ENCODE measurements around the gene AKT1.
A peak's percentile ranks its signal among the peaks of the same experiment; 100 is the strongest.
"Not testable (repeated sequence)": the region's sequence is repeated elsewhere in the genome, so short reads cannot be mapped to it uniquely, and the experiment has no call there.

Gene AKT1

DNA sequence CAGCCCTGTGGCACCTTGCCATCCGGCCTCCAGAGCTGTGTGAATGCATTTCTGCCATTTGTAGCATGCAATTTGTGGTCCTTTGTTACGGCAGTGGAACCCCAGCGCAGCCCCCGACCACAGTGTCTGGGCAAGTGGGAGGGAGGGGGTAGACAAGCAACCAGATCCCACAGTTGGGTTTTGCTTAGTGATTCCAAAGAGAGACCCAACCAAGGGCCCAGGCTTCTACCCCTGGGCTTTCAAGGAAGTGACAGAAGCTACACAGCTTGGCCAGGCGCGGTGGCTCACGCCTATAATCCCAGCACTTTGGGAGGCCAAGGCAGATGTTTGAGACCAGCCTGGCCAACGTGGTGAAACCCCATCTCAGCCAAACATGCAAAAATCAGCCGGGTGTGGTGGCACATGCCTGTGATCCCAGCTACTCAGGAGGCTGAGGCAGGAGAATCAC lies 23.2 kb upstream of the AKT1 start:
- no peak for DNase-seq (ENCODE audit: low read depth)

DNA sequence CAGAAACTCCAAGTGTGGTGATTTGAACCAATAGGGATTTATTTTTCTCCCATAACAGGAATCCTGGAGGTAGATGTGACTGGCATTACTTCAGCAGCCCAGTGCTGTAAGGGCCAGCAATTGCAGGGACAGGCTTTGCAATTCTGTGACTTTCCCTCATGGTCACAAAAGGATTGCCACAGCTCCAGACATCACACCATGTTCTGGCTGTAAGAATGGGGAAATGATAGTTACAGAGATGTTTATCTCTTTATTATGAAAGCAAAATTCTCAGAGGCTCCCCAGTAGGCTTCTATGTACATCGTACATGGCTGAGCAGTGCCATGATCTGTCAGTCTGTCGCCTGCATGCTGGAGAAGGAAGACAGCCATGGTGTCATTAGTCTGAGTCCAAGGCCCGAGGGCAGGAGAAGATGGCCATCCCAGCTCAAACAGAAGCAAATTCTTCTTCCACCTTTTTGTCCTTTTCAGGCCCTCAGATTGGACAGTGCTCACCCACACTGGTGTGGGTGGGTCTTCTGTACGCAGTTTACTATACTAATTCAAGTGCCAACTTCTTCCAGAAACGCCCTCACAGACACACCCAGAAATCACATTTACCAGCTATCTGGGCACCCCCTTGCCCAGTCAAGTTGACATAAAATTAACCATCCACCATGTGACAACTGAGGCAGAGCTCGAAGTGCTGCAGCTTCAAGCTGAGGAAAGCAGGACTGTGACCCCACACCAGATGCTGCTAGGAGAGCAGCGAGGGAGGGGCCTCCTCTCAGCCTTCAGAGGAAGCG lies 22.6 kb upstream of the AKT1 start:
- DNase-seq (ENCODE audit: low read depth) = no peak

DNA sequence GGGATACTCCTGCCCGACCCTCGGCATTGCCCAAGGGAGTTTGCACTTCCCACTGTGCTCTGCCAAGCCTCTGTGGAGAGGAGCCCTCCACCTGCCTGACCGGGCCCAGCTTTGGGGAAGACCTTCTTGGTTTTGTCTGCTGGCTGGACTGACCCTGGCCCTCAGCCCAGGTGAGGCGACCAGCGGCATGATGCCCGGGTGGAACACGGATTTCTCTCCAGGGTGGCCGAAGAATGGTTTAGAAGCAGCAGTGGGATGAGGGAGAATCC lies 21.0 kb upstream of the AKT1 start:
- no peak for DNase-seq (ENCODE audit: low read depth)

DNA sequence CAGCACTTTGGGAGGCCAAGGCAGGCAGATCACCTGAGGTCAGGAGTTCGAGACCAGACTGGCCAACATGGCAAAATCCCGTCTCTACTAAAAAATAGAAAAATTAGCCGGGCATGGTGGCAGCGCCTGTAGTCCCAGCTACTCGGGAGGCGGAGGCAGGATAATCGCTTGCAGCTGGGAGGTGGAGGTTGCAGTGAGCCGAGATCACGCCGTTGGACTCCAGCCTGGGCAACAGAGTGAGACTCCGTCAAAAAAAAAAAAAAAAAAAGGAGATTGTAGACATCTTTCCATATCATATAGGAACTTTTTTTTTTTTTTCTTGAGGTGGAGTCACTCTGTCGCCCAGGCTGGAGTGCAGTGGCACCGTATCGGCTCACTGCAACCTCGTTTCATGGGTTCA lies 19.2 kb upstream of the AKT1 start:
- not testable (repeated sequence) for DNase-seq (ENCODE audit: low read depth)

DNA sequence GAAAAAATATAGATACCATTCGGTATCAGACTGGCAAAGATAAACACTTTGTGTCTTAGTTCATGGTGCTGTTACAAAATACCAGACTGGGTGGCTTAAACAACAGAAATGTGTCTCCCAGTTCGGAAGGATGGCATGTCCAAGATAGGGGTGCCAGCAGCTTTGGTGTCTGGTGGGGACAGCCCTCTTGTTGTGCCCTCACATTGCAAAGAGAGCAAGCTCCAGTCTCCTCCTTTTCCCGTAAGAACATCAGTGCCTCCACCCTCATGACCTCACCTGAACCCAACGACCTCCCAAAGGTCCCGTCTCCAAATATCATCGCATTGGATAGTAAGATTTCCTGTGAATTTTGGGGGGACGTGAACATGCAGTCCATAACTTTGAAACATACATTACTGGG lies 17.7 kb upstream of the AKT1 start:
- no peak for DNase-seq (ENCODE audit: low read depth)

DNA sequence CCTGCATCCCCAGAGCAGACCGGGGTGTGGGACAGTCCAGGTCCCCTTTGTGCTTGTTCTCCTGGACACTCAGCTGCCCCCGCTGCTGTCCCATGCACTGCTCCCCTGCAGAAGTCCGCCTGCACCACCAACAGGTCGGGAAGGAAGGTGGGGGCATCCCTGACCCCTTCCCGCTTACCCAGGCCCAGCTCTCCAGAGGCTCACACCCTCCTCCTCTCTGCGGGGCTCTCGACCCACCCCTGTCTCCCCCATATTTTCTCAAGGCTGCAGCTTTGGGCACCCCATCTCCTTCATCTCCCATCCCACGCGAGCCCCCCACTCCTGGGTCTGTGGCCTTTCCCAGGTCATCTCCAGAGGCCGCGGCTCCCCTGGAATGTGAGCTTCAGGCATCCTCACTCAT lies 14.8 kb upstream of the AKT1 start:
- DNase-seq (ENCODE audit: low read depth) = no peak

DNA sequence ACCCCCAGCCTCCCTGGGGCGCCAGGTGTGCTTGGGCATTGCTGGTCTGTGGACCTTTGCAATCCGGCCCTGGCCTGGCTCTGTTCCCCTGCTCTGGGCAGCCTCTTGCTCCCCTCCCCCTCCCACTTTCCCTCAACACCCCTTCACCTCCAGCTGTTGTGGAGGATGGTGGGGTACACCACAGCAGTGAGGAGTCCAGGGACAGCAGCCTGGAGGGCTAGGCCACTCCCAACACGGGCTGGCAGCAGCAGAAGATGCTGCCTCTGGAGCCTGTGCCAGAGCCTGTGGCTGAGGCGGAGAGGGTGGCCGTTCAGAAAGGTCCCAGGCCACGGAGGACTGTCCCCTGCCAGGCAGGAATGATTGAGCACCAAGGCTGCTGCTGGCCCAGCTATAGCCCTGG lies 12.9 kb upstream of the AKT1 start:
- no peak for DNase-seq (ENCODE audit: low read depth)

DNA sequence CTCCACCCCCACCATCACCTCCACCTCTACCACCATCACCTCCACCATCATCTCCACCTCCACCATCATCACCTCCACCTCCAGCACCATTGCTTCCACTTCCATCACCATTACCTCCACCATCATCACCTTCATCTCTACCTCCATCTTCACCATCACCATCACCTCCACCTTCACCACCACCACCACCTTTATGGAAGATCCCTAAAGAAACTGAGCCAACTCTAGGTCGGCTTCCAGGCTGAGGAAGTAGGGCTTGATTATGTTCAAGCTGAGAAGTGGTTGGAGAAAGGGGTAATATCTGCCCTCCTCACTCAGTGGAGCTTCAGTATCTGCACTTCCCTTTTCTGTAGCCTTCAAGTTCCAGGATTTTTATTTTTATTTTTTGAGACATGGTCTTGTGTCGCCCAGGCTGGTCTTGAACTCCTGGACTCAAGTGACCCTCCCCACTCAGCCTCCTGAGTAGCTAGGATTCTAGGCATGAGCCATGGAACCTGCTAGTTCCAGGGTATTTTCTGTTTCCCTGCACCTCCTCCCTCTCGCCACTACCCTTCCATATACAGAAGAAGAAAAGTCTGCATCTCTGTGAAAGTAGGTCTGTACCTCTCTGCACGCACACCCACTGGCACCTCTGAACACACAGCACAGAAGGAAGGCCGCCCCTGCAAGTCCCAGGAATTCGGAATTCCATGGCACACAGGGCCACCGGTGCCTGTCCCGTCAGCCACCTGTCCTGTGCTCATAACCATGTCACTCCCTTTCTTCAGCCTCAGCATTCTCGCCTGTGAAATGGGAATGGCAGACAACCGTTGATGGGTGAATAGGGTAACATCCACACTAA lies 11.3 kb upstream of the AKT1 start:
- no peak for DNase-seq (ENCODE audit: low read depth)

DNA sequence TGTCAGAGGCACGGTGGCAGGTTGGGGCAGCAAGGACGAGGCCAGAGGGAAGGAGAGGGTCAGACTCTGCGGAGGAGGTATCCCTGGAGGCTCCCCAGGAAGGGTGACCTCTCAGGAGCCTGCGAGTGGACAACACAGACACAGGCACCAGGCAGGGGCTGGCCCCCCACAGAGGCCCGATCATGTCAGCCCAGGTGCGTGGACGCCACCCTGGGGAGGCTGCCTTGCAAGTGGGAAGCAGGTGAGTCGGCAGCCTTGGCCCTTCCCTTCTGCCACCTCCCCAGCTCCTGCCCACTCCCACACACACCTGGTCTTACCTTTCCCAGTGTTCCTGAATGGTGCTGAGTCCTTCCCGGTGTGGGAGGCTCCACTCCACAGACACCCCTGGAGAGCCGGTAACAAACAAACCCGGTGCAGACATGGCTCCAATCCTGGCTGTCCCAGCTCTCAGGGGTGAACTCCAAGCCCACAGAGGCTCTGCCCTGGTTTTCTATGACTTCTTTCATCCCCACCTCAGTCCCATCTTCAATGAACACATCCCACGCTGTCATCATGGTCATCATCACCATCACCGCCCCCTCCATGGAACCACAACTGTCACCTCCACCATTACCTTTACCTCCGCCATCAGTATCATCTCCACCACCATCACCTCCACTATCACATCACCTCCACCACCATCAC lies 10.5 kb upstream of the AKT1 start:
- no peak for DNase-seq (ENCODE audit: low read depth)

DNA sequence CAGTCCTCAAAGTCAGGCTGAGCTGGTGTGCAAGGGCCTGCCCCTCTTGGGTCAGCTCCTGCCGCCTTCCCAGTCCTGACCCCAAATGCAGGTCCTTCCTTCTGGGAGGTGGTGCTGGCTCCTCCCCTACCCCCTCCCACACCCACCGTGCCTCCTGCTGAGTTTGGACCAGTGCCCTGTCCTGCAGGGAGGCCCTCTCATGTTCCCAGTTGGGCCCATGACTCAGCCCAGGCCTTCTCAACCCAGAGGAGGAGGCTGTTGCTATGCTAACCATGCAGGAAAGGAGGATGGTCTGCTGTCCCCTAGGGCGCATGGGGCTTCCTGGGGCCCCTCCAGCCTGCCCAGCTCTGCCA lies 9.8 kb upstream of the AKT1 start:
- peak; percentile 27 for DNase-seq (ENCODE audit: low read depth)

DNA sequence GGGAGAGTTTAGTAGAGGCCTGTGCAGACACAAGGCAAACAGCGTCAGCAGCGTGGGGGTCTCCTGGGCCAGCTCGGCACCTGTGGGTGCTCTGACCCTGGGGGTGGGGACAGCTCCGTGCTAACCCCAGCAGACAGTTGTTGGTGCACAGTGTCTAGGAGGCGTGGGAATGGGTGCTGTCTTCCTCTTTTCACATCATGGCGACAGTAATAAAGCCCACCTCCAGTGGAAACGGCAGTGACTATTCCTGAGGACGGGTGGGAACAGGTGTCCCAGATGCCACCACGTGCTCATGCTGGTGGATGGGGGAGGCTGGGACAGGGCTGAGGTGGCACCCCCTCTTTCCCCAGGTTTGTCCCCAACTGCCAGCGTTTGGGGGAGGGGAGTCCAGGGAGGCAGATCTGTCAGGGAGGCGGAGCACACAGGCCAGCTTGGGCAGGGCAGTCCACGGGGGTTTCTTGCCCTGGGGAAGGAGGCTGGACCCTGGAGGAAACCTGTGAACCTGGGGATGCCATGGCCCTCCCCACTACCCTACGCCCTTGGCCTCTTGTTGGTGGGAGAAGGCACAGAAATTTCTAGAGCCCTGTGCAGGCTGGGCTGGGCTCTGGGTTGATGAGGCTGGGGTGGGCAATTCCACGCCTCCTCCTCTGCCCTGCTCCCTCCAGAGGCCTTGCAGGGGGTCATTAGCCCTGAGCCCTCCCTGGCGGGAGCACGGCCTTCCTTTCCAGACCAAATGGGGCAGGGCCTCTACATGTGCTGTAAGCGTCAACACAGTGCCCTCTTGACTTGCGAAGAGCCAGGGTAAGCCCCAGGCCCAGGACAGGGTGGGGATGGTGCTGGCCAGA lies 9.2 kb upstream of the AKT1 start:
- DNase-seq (ENCODE audit: low read depth) = no peak

DNA sequence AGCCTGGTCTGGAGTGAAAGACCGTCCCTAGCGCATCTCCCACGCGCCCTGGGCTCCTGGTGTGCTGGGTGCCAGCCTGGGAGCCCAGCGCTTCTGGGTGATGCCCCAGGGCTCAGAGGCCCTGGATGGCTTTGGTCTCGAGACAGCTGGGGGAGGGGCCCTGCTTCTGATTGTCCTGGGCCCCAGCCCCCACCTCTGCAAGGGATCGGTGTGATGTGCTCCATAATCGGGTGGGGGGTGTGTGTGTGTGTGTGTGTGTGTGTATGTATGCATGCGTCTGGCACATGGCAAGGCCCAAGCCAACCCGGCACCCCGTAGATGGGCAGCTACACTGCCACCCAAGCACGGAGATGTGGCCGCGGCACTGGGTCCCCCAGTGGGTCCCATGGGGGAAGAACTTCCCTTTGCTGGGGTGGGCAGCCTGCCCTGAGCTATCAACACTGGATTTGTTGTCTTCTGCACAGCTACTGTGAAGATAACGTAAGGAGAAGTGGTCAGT lies 8.4 kb upstream of the AKT1 start:
- DNase-seq (ENCODE audit: low read depth) = no peak

DNA sequence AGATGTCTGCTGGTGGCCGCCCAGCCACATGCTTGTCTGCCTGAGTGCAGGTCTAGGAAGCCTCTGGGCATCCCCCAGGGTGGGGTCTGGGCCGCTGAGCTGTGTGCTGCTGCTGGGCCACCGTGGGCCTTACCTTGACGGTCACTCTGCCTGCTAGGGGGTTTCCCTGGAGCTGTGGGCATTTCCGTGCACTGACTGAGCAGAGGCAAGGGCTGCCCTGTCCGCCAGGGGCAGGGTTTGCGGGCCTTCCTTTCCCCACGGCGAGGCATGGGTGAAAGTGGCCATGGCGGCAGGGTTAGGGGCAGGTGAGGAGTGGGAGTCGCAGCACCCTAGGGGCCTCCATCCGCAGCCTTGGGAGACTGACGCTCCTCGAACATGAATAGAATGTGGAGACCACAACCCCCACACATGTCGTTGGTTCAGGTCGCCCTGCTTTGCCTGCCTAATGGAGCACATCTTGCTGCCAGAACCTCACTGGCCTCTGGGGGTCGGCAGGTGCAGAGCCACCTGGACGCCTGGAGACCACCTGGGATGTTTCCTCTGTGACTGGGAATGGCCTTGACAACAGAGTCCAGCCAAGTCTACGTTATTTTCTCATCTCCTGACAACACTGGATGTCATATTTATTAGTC lies 7.8 kb upstream of the AKT1 start:
- no peak for DNase-seq (ENCODE audit: low read depth)

DNA sequence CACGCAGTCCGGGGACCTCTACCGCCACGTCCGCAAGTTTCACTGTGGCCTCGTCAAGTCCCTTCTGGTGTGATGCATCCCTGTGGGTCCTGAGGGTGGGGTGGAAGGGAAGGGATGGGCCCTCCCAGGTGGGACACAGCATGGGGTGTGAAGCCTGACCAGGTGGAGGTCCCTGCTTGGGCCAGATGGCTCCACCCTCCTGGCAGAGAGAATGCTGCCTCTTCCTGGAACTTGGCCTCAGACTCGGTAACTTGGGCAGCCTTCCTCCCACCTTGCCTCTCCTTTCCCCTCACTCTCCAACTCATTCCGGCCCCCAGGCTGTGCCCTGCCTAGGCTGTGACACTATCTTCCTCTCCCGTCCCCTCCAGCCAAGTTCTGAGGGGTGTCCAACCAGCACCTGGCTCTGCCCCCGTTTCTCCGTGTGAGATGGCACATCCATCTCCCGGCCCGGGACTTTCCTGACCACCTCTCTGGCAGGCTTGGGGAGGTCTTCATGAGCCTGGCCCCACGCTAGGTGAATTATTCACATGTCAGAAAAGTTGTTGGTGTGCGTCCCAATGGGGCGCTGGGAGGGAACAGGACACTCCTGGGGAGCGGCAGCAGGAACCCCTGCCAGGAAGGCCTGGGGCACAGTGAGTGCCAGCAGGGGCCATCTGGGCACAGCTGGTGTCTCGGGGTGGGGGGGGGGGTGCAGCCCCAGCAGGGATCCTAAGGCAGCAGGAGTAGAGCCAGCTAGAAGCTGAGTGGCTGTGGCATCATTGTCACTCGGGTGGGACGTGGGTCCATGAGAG lies 7.0 kb upstream of the AKT1 start:
- DNase-seq (ENCODE audit: low read depth) = no peak

DNA sequence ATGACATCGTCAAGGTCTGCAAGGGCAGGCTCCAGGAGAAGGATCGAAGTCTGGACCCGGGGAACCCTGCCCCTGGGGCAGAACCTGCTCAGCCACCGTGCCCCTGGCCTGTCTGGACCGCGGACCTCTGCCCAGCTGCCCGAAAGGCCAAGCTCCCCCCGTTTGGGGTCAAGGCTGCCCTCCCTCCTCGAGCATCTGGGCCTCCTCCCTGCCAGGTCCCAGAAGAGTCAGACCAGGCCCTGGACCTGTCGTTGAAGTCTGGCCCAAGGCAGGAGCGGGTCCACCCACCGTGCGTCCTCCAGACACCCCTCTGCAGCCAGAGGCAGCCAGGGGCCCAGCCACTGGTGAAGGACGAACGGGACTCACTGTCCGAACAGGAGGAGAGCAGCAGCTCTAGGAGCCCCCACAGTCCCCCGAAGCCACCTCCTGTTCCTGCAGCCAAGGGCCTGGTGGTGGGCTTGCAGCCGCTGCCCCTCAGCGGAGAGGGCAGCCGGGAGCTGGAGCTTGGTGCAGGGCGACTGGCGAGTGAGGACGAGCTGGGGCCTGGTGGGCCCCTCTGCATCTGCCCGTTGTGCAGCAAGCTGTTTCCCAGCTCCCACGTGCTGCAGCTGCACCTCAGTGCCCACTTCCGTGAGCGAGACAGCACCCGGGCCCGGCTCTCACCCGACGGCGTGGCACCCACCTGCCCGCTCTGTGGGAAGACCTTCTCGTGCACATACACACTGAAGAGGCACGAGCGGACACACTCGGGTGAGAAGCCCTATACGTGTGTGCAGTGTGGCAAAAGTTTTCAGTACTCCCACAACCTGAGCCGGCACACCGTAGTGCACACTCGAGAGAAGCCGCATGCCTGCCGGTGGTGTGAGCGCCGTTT lies 6.2 kb upstream of the AKT1 start:
- no peak for DNase-seq (ENCODE audit: low read depth)

DNA sequence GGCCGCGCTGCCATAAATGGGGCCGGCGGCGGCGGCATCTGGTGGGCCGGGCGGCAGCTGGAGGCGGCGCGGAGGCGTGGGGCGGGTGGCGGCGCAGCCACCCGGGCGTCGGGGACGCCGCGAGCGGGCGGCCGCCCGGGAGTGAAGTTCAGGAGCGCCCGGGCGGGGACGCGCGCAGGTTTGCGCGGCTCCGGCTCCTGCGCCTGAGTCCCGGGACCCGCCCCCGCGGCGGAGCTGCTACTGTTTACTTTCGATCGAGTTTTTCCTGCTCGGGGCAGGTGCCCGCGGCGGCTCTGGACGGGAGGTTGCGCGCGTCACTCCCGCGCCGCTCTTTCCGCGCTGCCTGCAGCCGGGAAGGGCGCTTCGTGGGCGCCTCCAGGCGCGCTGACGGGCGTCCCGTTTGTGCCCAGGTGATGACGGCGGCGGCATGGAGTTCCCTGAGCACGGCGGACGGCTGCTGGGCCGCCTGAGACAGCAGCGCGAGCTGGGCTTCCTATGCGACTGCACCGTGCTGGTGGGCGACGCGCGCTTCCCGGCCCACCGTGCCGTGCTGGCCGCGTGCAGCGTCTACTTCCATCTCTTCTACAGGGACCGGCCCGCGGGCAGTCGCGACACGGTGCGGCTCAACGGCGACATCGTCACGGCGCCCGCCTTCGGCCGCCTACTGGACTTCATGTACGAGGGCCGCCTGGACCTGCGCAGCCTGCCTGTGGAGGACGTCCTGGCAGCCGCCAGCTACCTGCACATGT lies 5.4 kb upstream of the AKT1 start, which contains the start of gene ZBTB42:
ZBTB42 (plus strand) TSS at position 331 of the 749 bp plus-strand sequence; CDS start at position 428, 97 bp downstream.
- DNase-seq (ENCODE audit: low read depth) = no peak

DNA sequence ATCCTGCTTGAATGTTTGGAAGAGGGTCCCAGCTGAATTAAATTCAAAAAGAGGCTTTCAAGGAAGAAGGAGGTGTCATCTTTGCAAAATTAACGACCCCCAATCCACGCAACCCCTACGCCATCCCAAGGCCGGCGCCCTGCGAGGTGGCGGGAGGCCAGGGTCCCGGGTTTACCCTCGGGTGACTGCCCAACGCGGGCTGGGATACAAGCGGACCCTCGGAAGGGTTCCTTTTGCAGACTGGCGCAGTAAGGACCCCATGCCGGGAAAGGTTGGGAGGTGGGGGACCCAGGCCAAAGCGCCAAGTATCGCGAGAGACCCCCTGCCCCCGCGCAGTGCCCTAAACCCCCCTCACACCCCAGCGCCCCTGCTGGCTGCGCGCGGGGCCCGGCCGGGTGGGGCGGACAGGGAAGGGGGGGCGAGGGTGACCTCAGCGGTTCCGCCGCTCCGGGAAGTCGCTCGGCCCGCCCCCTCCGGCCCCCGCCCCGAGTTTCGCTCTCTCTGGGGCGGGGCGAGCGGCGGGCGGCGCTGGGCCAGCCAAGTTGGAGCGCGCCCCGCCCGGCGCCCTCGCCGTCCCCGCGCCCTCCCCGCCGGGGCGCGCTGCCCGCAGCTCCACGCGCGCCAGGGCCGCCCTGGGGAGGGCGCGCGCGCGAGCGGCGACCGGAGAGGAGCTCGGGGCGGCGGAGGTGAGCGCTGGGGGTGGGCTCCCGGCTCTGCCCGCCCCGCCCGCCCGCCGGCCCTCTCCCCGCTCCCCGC lies 4.6 kb upstream of the AKT1 start:
- no peak for DNase-seq (ENCODE audit: low read depth)

Measured in HS-27A (cell line).